ENCODE data around the gene KSR2.

The KSR2 gene

GRCh38 chr12:117498256-117498655, 470.5 kb downstream of the KSR2 start:
- TF ChIP-seq, protein P1, sequence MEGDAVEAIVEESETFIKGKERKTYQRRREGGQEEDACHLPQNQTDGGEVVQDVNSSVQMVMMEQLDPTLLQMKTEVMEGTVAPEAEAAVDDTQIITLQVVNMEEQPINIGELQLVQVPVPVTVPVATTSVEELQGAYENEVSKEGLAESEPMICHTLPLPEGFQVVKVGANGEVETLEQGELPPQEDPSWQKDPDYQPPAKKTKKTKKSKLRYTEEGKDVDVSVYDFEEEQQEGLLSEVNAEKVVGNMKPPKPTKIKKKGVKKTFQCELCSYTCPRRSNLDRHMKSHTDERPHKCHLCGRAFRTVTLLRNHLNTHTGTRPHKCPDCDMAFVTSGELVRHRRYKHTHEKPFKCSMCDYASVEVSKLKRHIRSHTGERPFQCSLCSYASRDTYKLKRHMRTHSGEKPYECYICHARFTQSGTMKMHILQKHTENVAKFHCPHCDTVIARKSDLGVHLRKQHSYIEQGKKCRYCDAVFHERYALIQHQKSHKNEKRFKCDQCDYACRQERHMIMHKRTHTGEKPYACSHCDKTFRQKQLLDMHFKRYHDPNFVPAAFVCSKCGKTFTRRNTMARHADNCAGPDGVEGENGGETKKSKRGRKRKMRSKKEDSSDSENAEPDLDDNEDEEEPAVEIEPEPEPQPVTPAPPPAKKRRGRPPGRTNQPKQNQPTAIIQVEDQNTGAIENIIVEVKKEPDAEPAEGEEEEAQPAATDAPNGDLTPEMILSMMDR (IDR thresholded peaks at IDR 0.05; ENCODE audit: low read depth, low read length) = no peak
- no peak overlapping the region for H3K4me3 ChIP-seq (ENCODE audit: low read depth, low read length)

GRCh38 chr12:117497407-117497806, 471.4 kb downstream of the KSR2 start:
- no peak overlapping the region for H3K4me3 ChIP-seq (ENCODE audit: low read depth, low read length)
- TF ChIP-seq, protein P1 (IDR thresholded peaks at IDR 0.05; ENCODE audit: low read depth, low read length) = no peak

GRCh38 chr12:117494833-117495655, 473.7 kb downstream of the KSR2 start:
- H3K4me3 ChIP-seq (ENCODE audit: low read depth, low read length) = no peak overlapping the region
- TF ChIP-seq, protein P1 (IDR thresholded peaks at IDR 0.05; ENCODE audit: low read depth, low read length) = no peak

DNA sequence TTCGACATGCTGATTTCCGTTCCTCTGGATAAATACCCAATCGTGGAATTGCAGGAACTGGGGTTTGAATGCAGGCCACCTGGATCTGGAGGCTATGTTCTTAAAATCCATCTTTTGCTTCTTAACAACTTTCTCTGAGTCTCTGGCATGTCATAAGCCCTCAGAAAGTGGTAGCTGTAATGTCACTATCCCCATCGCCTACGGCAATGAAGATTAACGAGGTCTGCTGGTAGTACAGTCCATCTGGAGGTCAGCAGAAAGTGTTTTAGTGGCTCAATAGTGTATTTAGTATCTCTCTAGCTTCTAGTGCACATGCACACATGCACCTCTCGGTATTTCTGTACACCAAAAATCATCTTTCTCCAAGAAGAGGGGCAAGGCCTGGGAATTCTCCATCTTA, 477.1 kb downstream of the KSR2 start:
- TF ChIP-seq, protein P1 (IDR thresholded peaks at IDR 0.05; ENCODE audit: low read depth, low read length) = no peak
- H3K4me3 ChIP-seq (ENCODE audit: low read depth, low read length) = no peak overlapping the region

GRCh38 chr12:117490130-117490529, 478.7 kb downstream of the KSR2 start:
- no peak overlapping the region for H3K4me3 ChIP-seq (ENCODE audit: low read depth, low read length)
- TF ChIP-seq, protein P1 (IDR thresholded peaks at IDR 0.05; ENCODE audit: low read depth, low read length) = no peak

GRCh38 chr12:117489671-117490070, 479.1 kb downstream of the KSR2 start:
- TF ChIP-seq, protein P1 (IDR thresholded peaks at IDR 0.05; ENCODE audit: low read depth, low read length) = no peak
- no peak overlapping the region for H3K4me3 ChIP-seq (ENCODE audit: low read depth, low read length)

DNA sequence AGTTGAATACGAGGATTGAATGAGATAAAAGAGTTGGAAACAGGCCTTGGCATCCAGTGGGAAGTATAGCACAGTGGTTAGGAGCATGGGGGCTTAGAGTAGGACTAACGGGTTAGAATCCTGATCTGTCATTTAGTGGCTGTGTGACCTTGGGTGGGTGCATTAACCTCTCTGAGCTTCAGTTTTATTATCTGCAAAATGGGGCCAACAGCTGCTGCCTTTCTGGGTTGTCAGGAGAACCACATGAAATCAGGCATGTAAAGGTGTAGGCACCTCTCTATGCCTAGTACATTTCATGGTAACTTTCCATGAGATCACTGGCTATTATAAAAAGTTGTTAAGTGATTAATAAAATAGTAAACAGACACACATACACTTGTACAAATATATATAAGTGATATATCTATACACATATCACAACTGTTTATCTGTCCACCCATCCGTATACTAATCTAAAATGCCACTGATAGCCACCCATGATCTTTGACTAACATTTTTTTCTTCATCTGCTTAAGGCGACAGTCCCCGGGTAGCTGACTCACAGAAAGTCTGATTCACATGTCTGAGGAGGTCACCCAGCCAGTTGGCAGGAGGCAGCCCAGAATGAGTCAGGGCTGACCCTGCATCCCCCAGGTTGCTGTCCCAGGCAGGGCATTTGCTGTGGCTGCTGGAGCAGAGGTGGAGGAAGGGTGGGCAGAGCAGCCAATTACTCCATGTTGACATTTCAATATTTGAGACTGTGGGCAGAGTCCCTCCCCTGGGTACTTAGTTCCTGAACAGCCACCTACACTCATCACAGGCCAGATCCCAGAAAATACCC, 481.7 kb downstream of the KSR2 start:
- no peak overlapping the region for H3K4me3 ChIP-seq (ENCODE audit: low read depth, low read length)
- TF ChIP-seq, protein P1 (IDR thresholded peaks at IDR 0.05; ENCODE audit: low read depth, low read length) = no peak
